OCI-LY7 (cell line): Measurements from ENCODE around the gene HDGF.

Experiments used
- CTCF ChIP-seq: fragments of 200-600 bp; sonication (generic); conservative IDR thresholded peaks from 2 replicates; pipeline ENCODE4 v1.5.1; 2014; ENCODE audit warnings: mild to moderate bottlenecking, antibody characterized with exemption, low read length, moderate library complexity, mixed read lengths
- EZH2phosphoT487 ChIP-seq: fragments of 200-600 bp; sonication (generic); IDR thresholded peaks from 2 replicates; pipeline ENCODE4 v1.6.1; 2018; ENCODE audit warnings: low read depth, borderline replicate concordance, mild to moderate bottlenecking, mixed run types, antibody characterized with exemption, low read length, moderate library complexity, mixed read lengths

GRCh38 chr1:156767879-156768604 is 16.6 kb upstream of the HDGF start:
- no peak for TF ChIP-seq CTCF
- no peak for TF ChIP-seq EZH2phosphoT487
